OCI-LY3 (cell line): Measurements from ENCODE around the gene DIO1.

Experiments used
- H2AFZ ChIP-seq: fragments of 200-600, 300-600 bp; shearing (Covaris generic); 2 replicates; pipeline ENCODE4 v1.6.0; 2014; ENCODE audit warnings: antibody characterized with exemption, low read depth, low read length
- H3K27ac ChIP-seq: fragments of 200-600, 300-600 bp; sonication (generic); 2 replicates; pipeline ENCODE4 v1.5.1; 2014; ENCODE audit warnings: mild to moderate bottlenecking, low read length, moderate library complexity, mixed read lengths
- H3K27me3 ChIP-seq: fragments of 200-600, 300-600 bp; sonication (generic); 2 replicates; pipeline ENCODE4 v1.6.1; 2014; ENCODE audit warnings: low read depth, low read length, mixed read lengths
- H3K36me3 ChIP-seq: fragments of 200-600, 300-600 bp; sonication (generic); replicated peaks from 2 replicates; pipeline ENCODE3; 2014; ENCODE audit warnings: low read depth, low read length, mixed read lengths
- H3K4me1 ChIP-seq: fragments of 300-600, 200-600 bp; sonication (generic); 2 replicates; pipeline ENCODE4 v1.6.1; 2014; ENCODE audit warnings: low read length, mixed read lengths
- H3K4me2 ChIP-seq: fragments of 200-600, 300-600 bp; sonication (generic); 2 replicates; pipeline ENCODE4 v1.6.1; 2014; ENCODE audit warnings: low read length, mixed read lengths
- H3K4me3 ChIP-seq: fragments of 300-600, 200-600 bp; sonication (generic); 2 replicates; pipeline ENCODE4 v1.5.1; 2014; ENCODE audit warnings: antibody characterized with exemption, mild to moderate bottlenecking, low read length, moderate library complexity
- H3K79me2 ChIP-seq: fragments of 300-600, 200-600 bp; shearing (Covaris generic); 2 replicates; pipeline ENCODE4 v1.6.1; 2014; ENCODE audit warnings: mild to moderate bottlenecking, low read length, mixed read lengths
- H3K9ac ChIP-seq: fragments of 300-600, 200-600 bp; shearing (Covaris generic); 2 replicates; pipeline ENCODE4 v1.6.0; 2014; ENCODE audit warnings: mild to moderate bottlenecking, low read length, moderate library complexity
- H3K9me3 ChIP-seq: fragments of 200-600, 300-600 bp; shearing (Covaris generic); 2 replicates; pipeline ENCODE4 v1.6.1; 2014; ENCODE audit warnings: low read length, mixed read lengths; ENCODE audit not compliant: insufficient read depth
- H4K20me1 ChIP-seq: fragments of 200-600, 300-600 bp; sonication (generic); 2 replicates; pipeline ENCODE4 v1.6.1; 2016; ENCODE audit warnings: low read length, mixed read lengths; ENCODE audit not compliant: insufficient read depth
- CTCF ChIP-seq: fragments of 200-600, 300-600 bp; sonication (generic); IDR thresholded peaks from 2 replicates; pipeline ENCODE4 v1.5.1; 2014; ENCODE audit warnings: antibody characterized with exemption, low read length, low read depth
- EZH2phosphoT487 ChIP-seq: fragments of 200-600 bp; shearing (Covaris generic); IDR thresholded peaks from 2 replicates; pipeline ENCODE4 v1.6.1; 2018; ENCODE audit warnings: antibody characterized with exemption, mixed run types, low read depth

Gene DIO1

GRCh38 chr1:53936430-53936829 lies 42.4 kb downstream of the DIO1 start:
- Histone ChIP-seq H3K4me2 (no peak overlapping the region), H3K9ac (no peak overlapping the region), H4K20me1 (no peaks in the 10 kb centered on the region), H3K9me3 (peaks cover 6% of the 10 kb centered on the region; the same call in 1 of the 2 replicates), H2AFZ (no peak overlapping the region), H3K36me3 (peaks cover 16% of the 10 kb centered on the region), H3K4me1 (no peaks in the 10 kb centered on the region), H3K27me3 (no peaks in the 10 kb centered on the region), H3K4me3 (no peak overlapping the region), H3K27ac (no peak overlapping the region), H3K79me2 (no peaks in the 10 kb centered on the region)
- TF ChIP-seq CTCF, result no peak

- Histone ChIP-seq H3K4me3 (no peak overlapping the region), H3K4me2 (no peak overlapping the region), H3K36me3 (peaks cover 13% of the 10 kb centered on the region), H3K9ac (no peak overlapping the region), H4K20me1 (no peaks in the 10 kb centered on the region), H2AFZ (no peak overlapping the region), H3K79me2 (peaks cover 7% of the 10 kb centered on the region; the same call in 1 of the 2 replicates), H3K9me3 (peaks cover 6% of the 10 kb centered on the region; the same call in 1 of the 2 replicates), H3K4me1 (no peaks in the 10 kb centered on the region), H3K27ac (no peak overlapping the region), H3K27me3 (no peaks in the 10 kb centered on the region)
- TF ChIP-seq EZH2phosphoT487 (no peak), CTCF (no peak)
Observed at GRCh38 chr1:53938136-53938830, 44.3 kb downstream of the DIO1 start.

GRCh38 chr1:53942127-53942957 lies 48.4 kb downstream of the DIO1 start:
- Histone ChIP-seq H3K4me1 (peaks cover 17% of the 10 kb centered on the region), H3K4me3 (no peak overlapping the region), H3K27me3 (no peaks in the 10 kb centered on the region), H3K79me2 (peaks cover 29% of the 10 kb centered on the region), H3K27ac (no peak overlapping the region), H2AFZ (no peak overlapping the region), H3K9ac (no peak overlapping the region), H3K36me3 (no peaks in the 10 kb centered on the region), H3K4me2 (no peak overlapping the region), H4K20me1 (no peaks in the 10 kb centered on the region), H3K9me3 (no peaks in the 10 kb centered on the region)
- TF ChIP-seq EZH2phosphoT487, result no peak

GRCh38 chr1:53943090-53943489 lies 49.1 kb downstream of the DIO1 start:
- Histone ChIP-seq H3K9ac (no peak overlapping the region), H3K4me3 (no peak overlapping the region), H3K4me1 (peaks cover 18% of the 10 kb centered on the region)

More at GRCh38 chr1:53943090-53943489, 49.1 kb downstream of the DIO1 start:
- Histone ChIP-seq H4K20me1 (no peaks in the 10 kb centered on the region), H3K27me3 (no peaks in the 10 kb centered on the region), H3K4me2 (no peak overlapping the region), H3K79me2 (peaks cover 29% of the 10 kb centered on the region), H2AFZ (no peak overlapping the region), H3K9me3 (no peaks in the 10 kb centered on the region), H3K36me3 (no peaks in the 10 kb centered on the region), H3K27ac (no peak overlapping the region)
- TF ChIP-seq EZH2phosphoT487 (no peak), CTCF (no peak)
